ENCODE measurements around the gene MPRIP.

- no peak for TF ChIP-seq CTCF (IDR thresholded peaks at IDR 0.05; ENCODE audit: poor library complexity, severe bottlenecking)
- TF ChIP-seq REST (IDR thresholded peaks at IDR 0.05; ENCODE audit: borderline replicate concordance), result no peak
- TF ChIP-seq EP300 (conservative IDR thresholded peaks at IDR 0.05; ENCODE audit: poor library complexity, severe bottlenecking), result no peak
- TF ChIP-seq EZH2 (IDR thresholded peaks at IDR 0.05; ENCODE audit: borderline replicate concordance, insufficient read depth, low read length, poor library complexity, severe bottlenecking), result no peak
- no peak for TF ChIP-seq POLR2AphosphoS5 (IDR thresholded peaks at IDR 0.05)
- no peak for TF ChIP-seq TAF1 (IDR thresholded peaks at IDR 0.05; ENCODE audit: low read depth)
These were observed 45.8 kb downstream of the MPRIP start for GRCh38 chr17:17088086-17088485.
